ENCODE measurements around the gene TOP3A. TPM values are rescaled to one million over a fixed set of nuclear protein-coding genes. Genes with fewer than 3 reads are reported as not detected.

Gene TOP3A
- total and polyA plus RNA-seq, 2 donors (not counting 1 experiment from before 2014, with no cell fraction given), result 13.4 to 55.8 TPM

GRCh38 chr17:18247613-18248001 is 67.2 kb downstream of the TOP3A start:
- no peak for DNase-seq
- Histone ChIP-seq H3K27ac (ENCODE audit: low read length in 2 of 2) (no peak overlapping the region), H3K27me3 (replicated peaks in 1 of 4; ENCODE audit: control extremely low read depth in 1 of 4, control insufficient read depth in 3 of 4, insufficient read depth in 4 of 4, low read length in 3 of 4) (no peaks in the 10 kb centered on the region), H3K4me1 (ENCODE audit: control insufficient read depth in 2 of 2, insufficient read depth in 2 of 2, low read length in 2 of 2) (no peaks in the 10 kb centered on the region), H2AFZ (ENCODE audit: insufficient read depth, low read depth, low read length, poor library complexity, severe bottlenecking) (no peak overlapping the region), H4K20me1 (ENCODE audit: control insufficient read depth, insufficient read depth, low read length, poor library complexity, severe bottlenecking) (no peaks in the 10 kb centered on the region), H3K36me3 (replicated peaks in 1 of 2; ENCODE audit: control extremely low read depth in 1 of 2, control insufficient read depth in 1 of 2, extremely low read depth in 1 of 2, insufficient read depth in 2 of 2, low read length in 1 of 2) (peaks cover 5 to 69% of the 10 kb centered on the region in 2 experiments), H3K9ac (ENCODE audit: low read length) (no peak overlapping the region), H3K79me2 (ENCODE audit: control insufficient read depth, insufficient read depth, low read length) (no peaks in the 10 kb centered on the region), H3K9me3 (ENCODE audit: control extremely low read depth in 1 of 3, control insufficient read depth in 2 of 3, insufficient read depth in 1 of 3, low read length in 2 of 3) (no peaks in the 10 kb centered on the region), H3K4me2 (replicated peaks; ENCODE audit: low read depth, low read length, poor library complexity, severe bottlenecking) (no peak overlapping the region), H3K4me3 (ENCODE audit: control extremely low read depth in 1 of 5, extremely low read depth in 1 of 5, insufficient read depth in 1 of 5, low read depth in 2 of 5, low read length in 4 of 5) (no peak overlapping the region)
- Mint-ChIP-seq H3K9me3 (ENCODE audit: insufficient read depth) (no peaks in the 10 kb centered on the region), H3K27me3 (no peaks in the 10 kb centered on the region), H3K4me3 (no peak overlapping the region), H3K4me1 (peaks cover 6% of the 10 kb centered on the region), H3K27ac (no peak overlapping the region)
- ATAC-seq (ENCODE audit: low read depth), result no peak
- intact Hi-C loops (cut with micrococcal nuclease), result no loop called here
- ChIA-PET POLR2A (no interaction called here), CTCF (interaction anchor here (0.9 to 1.8 kb wide), 5 partner anchors 10 to 316 kb away, joined by 3 to 6 read pairs (median 5); partner anchors contain the start of gene MIEF2)
- 98% methylated on average over 30 of the region's 30 CpGs for WGBS (ENCODE audit: insufficient coverage)
- TF ChIP-seq CTCF (IDR thresholded peaks at IDR 0.05), result no peak
- no peak for TF ChIP-seq EZH2 (IDR thresholded peaks at IDR 0.05; ENCODE audit: borderline replicate concordance, insufficient read depth, low read depth, low read length, poor library complexity, severe bottlenecking)

- peaks cover 6% of the 10 kb centered on the region for H3K4me1 Mint-ChIP-seq
- no peaks in the 10 kb centered on the region for H3K4me1 ChIP-seq (ENCODE audit: control insufficient read depth in 2 of 2, insufficient read depth in 2 of 2, low read length in 2 of 2)
- H3K27ac ChIP-seq (ENCODE audit: low read length in 2 of 2), result no peak overlapping the region
- WGBS (ENCODE audit: insufficient coverage), result 90% methylated on average over 41 of the region's 46 CpGs
- H3K36me3 ChIP-seq (replicated peaks in 1 of 2; ENCODE audit: control extremely low read depth in 1 of 2, control insufficient read depth in 1 of 2, extremely low read depth in 1 of 2, insufficient read depth in 2 of 2, low read length in 1 of 2), result peaks cover 5 to 63% of the 10 kb centered on the region in 2 experiments
- no peak overlapping the region for H2AFZ ChIP-seq (ENCODE audit: insufficient read depth, low read depth, low read length, poor library complexity, severe bottlenecking)
- no peaks in the 10 kb centered on the region for H3K9me3 Mint-ChIP-seq (ENCODE audit: insufficient read depth)
- H3K79me2 ChIP-seq (ENCODE audit: control insufficient read depth, insufficient read depth, low read length), result no peaks in the 10 kb centered on the region
- POLR2A ChIA-PET, result no interaction called here
- no peaks in the 10 kb centered on the region for H3K9me3 ChIP-seq (ENCODE audit: control extremely low read depth in 1 of 3, control insufficient read depth in 2 of 3, insufficient read depth in 1 of 3, low read length in 2 of 3)
- no peak overlapping the region for H3K27ac Mint-ChIP-seq
- H3K4me3 ChIP-seq (ENCODE audit: control extremely low read depth in 1 of 5, extremely low read depth in 1 of 5, insufficient read depth in 1 of 5, low read depth in 2 of 5, low read length in 4 of 5), result no peak overlapping the region
- TF ChIP-seq CTCF (IDR thresholded peaks at IDR 0.05), result no peak
- TF ChIP-seq EZH2 (IDR thresholded peaks at IDR 0.05; ENCODE audit: borderline replicate concordance, insufficient read depth, low read depth, low read length, poor library complexity, severe bottlenecking), result no peak
- no peaks in the 10 kb centered on the region for H4K20me1 ChIP-seq (ENCODE audit: control insufficient read depth, insufficient read depth, low read length, poor library complexity, severe bottlenecking)
- intact Hi-C loops (cut with micrococcal nuclease), result no loop called here
- no peaks in the 10 kb centered on the region for H3K27me3 Mint-ChIP-seq
- CTCF ChIA-PET, result interaction anchor here (0.9 to 1.8 kb wide), 4 partner anchors 9 to 317 kb away, joined by 3 to 6 read pairs (median 5); partner anchors contain the start of gene MIEF2
- DNase-seq (peak; percentile 67), ATAC-seq (ENCODE audit: low read depth) (peak; percentile 64)
- H3K4me3 Mint-ChIP-seq, result no peak overlapping the region
- H3K4me2 ChIP-seq (replicated peaks; ENCODE audit: low read depth, low read length, poor library complexity, severe bottlenecking), result no peak overlapping the region
- H3K27me3 ChIP-seq (replicated peaks in 1 of 4; ENCODE audit: control extremely low read depth in 1 of 4, control insufficient read depth in 3 of 4, insufficient read depth in 4 of 4, low read length in 3 of 4), result no peaks in the 10 kb centered on the region
- H3K9ac ChIP-seq (ENCODE audit: low read length), result no peak overlapping the region
Measured at GRCh38 chr17:18246880-18247612, 67.7 kb downstream of the TOP3A start.
